Left cardiac atrium (tissue), 4 donors: ENCODE measurements around the gene SOX8. TPM values are rescaled to one million over a fixed set of nuclear protein-coding genes. Genes with fewer than 3 reads are reported as not detected.

Experiments
- ATAC-seq, 2 donors: fragments of 200-7000 bp; cut with Tn5 transposase; one replicate each; pipeline ENCODE4 v1.9.1; 2020; ENCODE audit warnings: mild to moderate bottlenecking in 2 of 2, moderate library complexity in 2 of 2
- DNase-seq: peaks from one replicate; pipeline ENCODE4 v3.0.0-alpha.2; 2020
- intact Hi-C, 2 donors: fragments of 100-400 bp; cut with DNase I; formaldehyde crosslinking; loops; one replicate each; pipeline versions ENCODE4 v1.14.1 to v1.15.1; 2022 to 2023
- total RNA-seq, 2 donors: library from RNA; stranded (reverse); fragmentation: NEBNext Ultra II Directional; extraction: Animal tissue kit (Norgen Biotek cat#: 25700); gene quantifications; one replicate each; pipeline ENCODE4 v1.2.1, GENCODE V29; 2021
- donor health status: DM: no; HTN: yes; CAD: no.
- donor health status: DM: no; HTN: yes; CAD: no; lungs with severe emphysema.
- donor health status: DM: yes; HTN: yes; CAD: no.
- donor health status: Dilated cardiomyopathy.

Gene SOX8
- total RNA-seq, 2 donors from 2014 or later: 1.3 to 3.0 TPM

- DNase-seq: no peak
- intact Hi-C loops: no loop called here
- ATAC-seq: no peak
These were observed 51.6 kb downstream of the SOX8 start for GRCh38 chr16:1033128-1033679.

GRCh38 chr16:1034230-1035065, 52.9 kb downstream of the SOX8 start:
- DNase-seq (no peak), ATAC-seq (no peak)
- intact Hi-C loops: no loop called here

- ATAC-seq: no peak
- intact Hi-C loops: no loop called here
- DNase-seq: no peak
These were observed 53.5 kb downstream of the SOX8 start for GRCh38 chr16:1035066-1035415.

- no peak for DNase-seq
- intact Hi-C loops: no loop called here
- no peak for ATAC-seq
These were observed 54.6 kb downstream of the SOX8 start for GRCh38 chr16:1036166-1036565.

Other genes with a start within 250 kb of the SOX8 start
- 10 to 100 TPM; 22.6 to 23.3 TPM for gene CIAO3, start 240.8 kb upstream of the SOX8 start, total RNA-seq
- gene MSLN, start 221.0 kb upstream of the SOX8 start, total RNA-seq: 10 to 100 TPM; 12.6 to 13.0 TPM
- gene RPUSD1, start 193.4 kb upstream of the SOX8 start, total RNA-seq: 10 to 100 TPM; 11.1 to 11.4 TPM
- gene CHTF18, start 193.2 kb upstream of the SOX8 start, total RNA-seq: 1 to 10 TPM; 4.7 to 8.8 TPM
- not detected for gene GNG13, start 181.0 kb upstream of the SOX8 start, total RNA-seq
- gene LMF1, start 10.8 kb upstream of the SOX8 start, total RNA-seq: 10 to 100 TPM; 11.9 to 12.0 TPM
- gene SSTR5, start 91.0 kb downstream of the SOX8 start, total RNA-seq: 10 to 100 TPM in 1 of 2 donors, 1 to 10 TPM in 1; 1.3 to 10.7 TPM
- gene C1QTNF8, start 114.5 kb downstream of the SOX8 start, total RNA-seq: not detected
- gene CACNA1H, start 171.3 kb downstream of the SOX8 start, total RNA-seq: 1 to 10 TPM; 6.0 to 7.1 TPM
- under 1 TPM in 1 of 2 donors, not detected in 1; 0.21 TPM for gene TPSG1, start 243.5 kb downstream of the SOX8 start, total RNA-seq
- gene TPSB2, start 248.4 kb downstream of the SOX8 start, total RNA-seq: 10 to 100 TPM in 1 of 2 donors, 1 to 10 TPM in 1; 9.3 to 18.9 TPM